Peyer's patch (tissue), 4 donors: ENCODE measurements around the gene MYO9A.

Source experiments
- POLR2A ChIP-seq, 2 donors: fragments of 450-650 bp; IDR thresholded peaks; one replicate each; pipeline ENCODE4 v1.5.1; 2017; ENCODE audit warnings: antibody characterized with exemption in 2 of 2, mild to moderate bottlenecking in 2 of 2, moderate library complexity in 2 of 2
- TF ChIP-seq, protein P1 (sequence below), 6 experiments: fragments of 450-650 bp in 4 of 6; fragments of 200-600 bp in 2 of 6; sonication (generic) in 1 of 6; IDR thresholded peaks; one replicate each; pipeline ENCODE4 v1.5.1; 2017 to 2019; ENCODE audit warnings: antibody characterized with exemption in 6 of 6, mild to moderate bottlenecking in 3 of 6, moderate library complexity in 1 of 6

- TF ChIP-seq, protein P1, sequence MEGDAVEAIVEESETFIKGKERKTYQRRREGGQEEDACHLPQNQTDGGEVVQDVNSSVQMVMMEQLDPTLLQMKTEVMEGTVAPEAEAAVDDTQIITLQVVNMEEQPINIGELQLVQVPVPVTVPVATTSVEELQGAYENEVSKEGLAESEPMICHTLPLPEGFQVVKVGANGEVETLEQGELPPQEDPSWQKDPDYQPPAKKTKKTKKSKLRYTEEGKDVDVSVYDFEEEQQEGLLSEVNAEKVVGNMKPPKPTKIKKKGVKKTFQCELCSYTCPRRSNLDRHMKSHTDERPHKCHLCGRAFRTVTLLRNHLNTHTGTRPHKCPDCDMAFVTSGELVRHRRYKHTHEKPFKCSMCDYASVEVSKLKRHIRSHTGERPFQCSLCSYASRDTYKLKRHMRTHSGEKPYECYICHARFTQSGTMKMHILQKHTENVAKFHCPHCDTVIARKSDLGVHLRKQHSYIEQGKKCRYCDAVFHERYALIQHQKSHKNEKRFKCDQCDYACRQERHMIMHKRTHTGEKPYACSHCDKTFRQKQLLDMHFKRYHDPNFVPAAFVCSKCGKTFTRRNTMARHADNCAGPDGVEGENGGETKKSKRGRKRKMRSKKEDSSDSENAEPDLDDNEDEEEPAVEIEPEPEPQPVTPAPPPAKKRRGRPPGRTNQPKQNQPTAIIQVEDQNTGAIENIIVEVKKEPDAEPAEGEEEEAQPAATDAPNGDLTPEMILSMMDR (IDR thresholded peaks at IDR 0.05) = no peak
- TF ChIP-seq POLR2A (IDR thresholded peaks at IDR 0.05) = no peak
These were observed 243.7 kb downstream of the MYO9A start for GRCh38 chr15:71874245-71874644.
